B cell (primary cell): Measurements from ENCODE around the gene FAHD1.

Source experiments
- CTCF ChIP-seq: fragments of 200-600 bp; IDR thresholded peaks from one replicate; pipeline ENCODE4 v1.8.0; 2022; ENCODE audit warnings: antibody characterized with exemption, mild to moderate bottlenecking
- EZH2 ChIP-seq: IDR thresholded peaks from 2 replicates; pipeline ENCODE4 v1.6.1; 2012; ENCODE audit warnings: borderline replicate concordance, low read depth, mild to moderate bottlenecking, moderate library complexity, low read length; ENCODE audit not compliant: insufficient read depth, poor library complexity, severe bottlenecking

DNA sequence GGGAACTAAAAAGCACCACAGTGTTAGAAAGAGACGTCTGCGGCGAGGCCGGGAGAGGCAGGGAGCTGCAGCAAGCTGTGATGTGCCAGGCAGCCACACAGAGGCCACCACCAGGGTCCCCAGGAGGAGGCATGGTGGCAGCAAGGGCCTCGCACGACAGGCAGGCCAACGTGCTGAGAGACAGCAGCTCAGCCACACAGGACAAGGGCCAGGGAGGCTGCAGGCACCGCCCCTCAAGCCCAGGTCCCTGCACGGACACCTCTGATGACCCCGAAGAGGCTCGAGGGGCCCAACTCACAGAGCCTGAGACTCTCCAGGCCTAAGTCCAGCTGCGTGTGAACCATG, 6.1 kb upstream of the FAHD1 start:
- TF ChIP-seq CTCF (no peak), EZH2 (no peak)
